Body of pancreas (tissue), 4 donors: ENCODE measurements around the gene EEF1AKMT3.

ENCODE experiments used
- CTCF ChIP-seq, 7 experiments: fragments of 450-650 bp in 4 of 7; fragments of 200-600 bp in 3 of 7; sonication (generic) in 3 of 7; IDR thresholded peaks; one replicate each; pipeline ENCODE4 v1.5.1; 2016 to 2019; ENCODE audit warnings: antibody characterized with exemption in 7 of 7
- POLR2A ChIP-seq, 3 donors: fragments of 450-650 bp; IDR thresholded peaks; one replicate each; pipeline ENCODE4 v1.6.1; 2016; ENCODE audit warnings: antibody characterized with exemption in 3 of 3, mild to moderate bottlenecking in 2 of 3

DNA sequence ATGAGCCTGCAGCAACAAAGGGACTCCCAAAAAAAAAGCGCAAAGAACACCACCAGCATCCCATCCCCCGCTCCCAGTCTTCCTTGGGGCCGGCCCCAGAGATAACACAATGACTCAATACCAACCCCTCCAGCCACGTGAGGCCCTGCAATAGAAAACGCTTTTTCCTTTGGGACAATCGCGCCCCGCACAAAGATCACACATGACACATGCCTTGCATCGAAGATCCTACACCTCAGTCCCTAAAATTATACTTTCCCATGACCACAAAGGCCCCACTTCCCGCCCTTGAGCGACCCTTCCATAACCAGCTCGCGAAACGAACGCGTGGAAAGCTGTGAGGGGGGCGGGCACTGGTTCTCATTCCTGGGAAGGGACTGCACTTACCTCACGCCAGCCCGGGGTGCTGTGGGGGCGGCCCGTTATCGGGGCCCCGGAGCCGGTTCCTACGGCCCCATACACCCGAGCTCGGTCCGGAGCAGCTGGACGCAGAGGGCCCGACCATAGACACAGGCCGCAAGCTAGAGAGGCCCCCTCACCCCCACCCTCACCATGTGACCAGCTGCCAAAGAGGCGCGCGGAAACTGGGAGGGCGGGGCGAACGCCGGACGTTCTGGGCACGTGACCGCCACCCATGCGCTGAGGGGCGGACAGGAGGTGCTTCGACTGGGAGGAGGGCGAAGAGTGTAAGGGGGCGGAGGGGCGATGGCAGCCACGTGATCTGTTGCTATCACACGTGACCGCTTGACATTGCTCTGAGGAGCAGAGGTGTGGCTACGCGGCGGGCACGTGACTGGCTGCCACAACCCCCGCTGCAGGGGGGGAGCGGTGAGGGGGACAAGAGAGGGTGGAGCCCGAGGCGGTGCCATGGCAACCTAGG, 20.4 kb upstream of the EEF1AKMT3 start, which contains the start of gene CDK4:
- TF ChIP-seq CTCF (IDR thresholded peaks at IDR 0.05) (peak in 2 of 7 experiments; percentile 10 to 25), POLR2A (IDR thresholded peaks at IDR 0.05) (peak; percentile 82 to 92 (median 91))
